RWPE1 (cell line): ENCODE results near the gene RDH13.
"Not testable (repeated sequence)": the region's sequence is repeated elsewhere in the genome, so short reads cannot be mapped to it uniquely, and the experiment has no call there.

Source experiments
- CTCF ChIA-PET: fragments of 350-600 bp; sonication (Branson Sonifier 250); formaldehyde crosslinking; extraction: SDS; loops from one replicate; lab custom pipeline; 2021; lab: Yijun Ruan, JAX
- POLR2A ChIA-PET: fragments of 400-600 bp; formaldehyde crosslinking; extraction: SDS; loops from one replicate; lab custom pipeline; 2020; ENCODE audit warnings: antibody characterized with exemption; ENCODE audit not compliant: low non-redundant PET; lab: Yijun Ruan, JAX
- DNase-seq: peaks from one replicate; pipeline ENCODE4 v3.0.0; 2012; ENCODE audit warnings: low spot score
- H3K27ac ChIP-seq: fragments of 450-650 bp; 2 replicates; pipeline ENCODE4 v1.5.1; 2017
- CTCF ChIP-seq: fragments of 450-650 bp; conservative IDR thresholded peaks from 2 replicates; pipeline ENCODE4 v1.5.1; 2017; ENCODE audit warnings: low read depth, mild to moderate bottlenecking

Gene RDH13, protein sequence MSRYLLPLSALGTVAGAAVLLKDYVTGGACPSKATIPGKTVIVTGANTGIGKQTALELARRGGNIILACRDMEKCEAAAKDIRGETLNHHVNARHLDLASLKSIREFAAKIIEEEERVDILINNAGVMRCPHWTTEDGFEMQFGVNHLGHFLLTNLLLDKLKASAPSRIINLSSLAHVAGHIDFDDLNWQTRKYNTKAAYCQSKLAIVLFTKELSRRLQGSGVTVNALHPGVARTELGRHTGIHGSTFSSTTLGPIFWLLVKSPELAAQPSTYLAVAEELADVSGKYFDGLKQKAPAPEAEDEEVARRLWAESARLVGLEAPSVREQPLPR

GRCh38 chr19:55062735-55063491, at the start of gene RDH13:
TSS of gene RDH13 (minus strand) at chr19:55063148. CDS start at chr19:55063032, 116 bp downstream.
- H3K27ac ChIP-seq = peak within 1 kb of the TSS; percentile 74
- ChIA-PET POLR2A (no interaction called here), CTCF (interaction anchor here (0.6 to 0.7 kb wide), 2 partner anchors 73 to 104 kb away, joined by 3 read pairs; no protein-coding TSS in a partner anchor)
- DNase-seq = peak; percentile 97
- no peak for TF ChIP-seq CTCF

DNA sequence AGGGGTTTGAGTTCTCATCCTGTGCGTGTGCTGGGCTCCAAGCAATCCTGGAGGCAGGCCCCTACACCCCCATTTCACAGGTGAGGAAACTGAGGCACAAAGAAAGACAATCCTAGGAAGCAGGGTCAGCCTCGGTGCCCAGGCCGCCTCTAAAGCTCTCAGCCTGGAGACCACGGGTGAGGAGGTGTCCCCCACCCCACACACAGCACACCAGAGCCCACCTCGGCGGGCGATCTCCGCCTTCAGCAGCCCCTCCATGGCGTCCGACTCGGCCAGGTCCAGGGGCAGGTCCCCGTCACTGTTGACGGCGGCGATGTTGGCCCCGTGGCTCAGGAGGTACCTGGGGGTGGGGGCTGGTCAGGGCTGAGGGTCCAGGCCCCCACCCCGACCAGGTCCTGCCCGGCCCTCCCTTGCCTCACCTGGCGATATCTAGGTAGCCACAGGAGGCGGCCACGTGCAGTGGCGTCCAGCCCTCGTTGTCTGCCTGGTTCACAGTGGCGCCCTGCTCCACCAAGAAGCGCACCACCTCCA, 49.4 kb upstream of the RDH13 start:
- CTCF ChIA-PET = interaction anchor here (0.7 kb wide), 1 partner anchor 21 kb away, joined by 3 read pairs; no protein-coding TSS in a partner anchor
- POLR2A ChIA-PET = no interaction called here
- no peak for DNase-seq
- H3K27ac ChIP-seq = no peak overlapping the region
- no peak for TF ChIP-seq CTCF

- ChIA-PET CTCF (interaction anchor here (0.7 to 1.0 kb wide), 2 partner anchors 20 to 23 kb away, joined by 3 read pairs; no protein-coding TSS in a partner anchor), POLR2A (no interaction called here)
- peak overlapping the region; percentile 26; the same call in 1 of the 2 replicates for H3K27ac ChIP-seq
- no peak for DNase-seq
- no peak for TF ChIP-seq CTCF
These were observed 48.4 kb upstream of the RDH13 start for GRCh38 chr19:55111238-55111831.

GRCh38 chr19:55109527-55110291, 46.8 kb upstream of the RDH13 start:
- POLR2A ChIA-PET = no interaction called here
- CTCF ChIA-PET = no interaction called here
- H3K27ac ChIP-seq = peak overlapping the region; percentile 7
- no peak for TF ChIP-seq CTCF
- DNase-seq = no peak

GRCh38 chr19:55107252-55107651, 44.3 kb upstream of the RDH13 start:
- H3K27ac ChIP-seq, POLR2A ChIA-PET, DNase-seq: not testable (repeated sequence)
- CTCF ChIA-PET = interaction anchor here (0.6 to 0.7 kb wide), 2 partner anchors 11 to 29 kb away, joined by 3 read pairs; no protein-coding TSS in a partner anchor

DNA sequence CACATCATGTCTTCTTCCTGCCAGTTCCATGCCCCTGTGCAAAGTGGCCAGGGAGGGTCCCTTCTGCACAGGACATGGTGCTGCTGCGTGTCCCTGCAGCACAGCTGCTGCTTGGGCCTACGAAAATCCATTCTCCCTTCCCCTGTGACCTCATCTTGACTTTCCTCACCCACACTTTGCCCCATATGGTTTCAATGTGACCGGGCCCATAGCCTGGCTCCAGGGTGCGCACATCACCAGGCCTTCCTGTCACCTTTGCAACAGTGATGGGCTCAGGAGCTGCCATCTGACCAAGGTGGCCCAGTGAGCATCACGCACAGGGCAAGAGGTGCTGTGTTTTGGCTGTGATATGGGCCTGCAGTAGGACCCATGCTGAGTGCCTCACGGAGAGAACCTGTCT, 43.6 kb upstream of the RDH13 start:
- no peak overlapping the region for H3K27ac ChIP-seq
- ChIA-PET CTCF (interaction anchor here (0.6 to 0.7 kb wide), 3 partner anchors 10 to 56 kb away, joined by 3 to 5 read pairs (median 3); no protein-coding TSS in a partner anchor), POLR2A (interaction anchor here (0.6 kb wide), 2 partner anchors 17 to 233 kb away, joined by 3 read pairs; no protein-coding TSS in a partner anchor)
- TF ChIP-seq CTCF = no peak
- DNase-seq = no peak
